Activated naive CD4-positive, alpha-beta T cell treated with anti-CD3 and anti-CD28 coated beads for 36 hours (primary cell): Measurements from ENCODE around the gene PXK. TPM values are rescaled to one million over a fixed set of nuclear protein-coding genes. Genes with fewer than 3 reads are reported as not detected.
"Not testable (repeated sequence)": the region's sequence is repeated elsewhere in the genome, so short reads cannot be mapped to it uniquely, and the experiment has no call there.

Experiments used
- CTCF ChIA-PET: fragments of 350-600 bp; sonication (Branson Sonifier 250); formaldehyde crosslinking; loops from one replicate; lab custom pipeline; 2021; ENCODE audit warnings: antibody characterized with exemption; lab: Charles Lee
- DNase-seq: peaks from one replicate; pipeline ENCODE4 v3.0.0-alpha.2; 2020
- H3K27ac Mint-ChIP-seq: one replicate; pipeline ENCODE4 v1.8.0; 2021; ENCODE audit warnings: mild to moderate bottlenecking, mixed read lengths
- H3K27me3 Mint-ChIP-seq: one replicate; pipeline ENCODE4 v1.8.0; 2021; ENCODE audit warnings: low read depth, mixed read lengths
- H3K36me3 Mint-ChIP-seq: one replicate; pipeline ENCODE4 v1.8.0; 2021; ENCODE audit warnings: low read depth, mixed read lengths
- H3K4me1 Mint-ChIP-seq: one replicate; pipeline ENCODE4 v1.8.0; 2021; ENCODE audit warnings: low read depth, mixed read lengths
- H3K4me3 Mint-ChIP-seq: one replicate; pipeline ENCODE4 v1.8.0; 2021; ENCODE audit warnings: mild to moderate bottlenecking, moderate library complexity, mixed read lengths
- H3K9me3 Mint-ChIP-seq: one replicate; pipeline ENCODE4 v1.8.0; 2021; ENCODE audit warnings: mixed read lengths
- intact Hi-C: fragments of 100-400 bp; cut with micrococcal nuclease; formaldehyde crosslinking; loops from one replicate; pipeline ENCODE4 v1.15.1; 2023
- total RNA-seq, 2 experiments: library from RNA; stranded (reverse); gene quantifications; one replicate each; pipeline ENCODE4 v1.2.3, GENCODE V29; 2021

Gene PXK
- 10 to 100 TPM; 44.7 to 46.1 TPM for total RNA-seq

DNA sequence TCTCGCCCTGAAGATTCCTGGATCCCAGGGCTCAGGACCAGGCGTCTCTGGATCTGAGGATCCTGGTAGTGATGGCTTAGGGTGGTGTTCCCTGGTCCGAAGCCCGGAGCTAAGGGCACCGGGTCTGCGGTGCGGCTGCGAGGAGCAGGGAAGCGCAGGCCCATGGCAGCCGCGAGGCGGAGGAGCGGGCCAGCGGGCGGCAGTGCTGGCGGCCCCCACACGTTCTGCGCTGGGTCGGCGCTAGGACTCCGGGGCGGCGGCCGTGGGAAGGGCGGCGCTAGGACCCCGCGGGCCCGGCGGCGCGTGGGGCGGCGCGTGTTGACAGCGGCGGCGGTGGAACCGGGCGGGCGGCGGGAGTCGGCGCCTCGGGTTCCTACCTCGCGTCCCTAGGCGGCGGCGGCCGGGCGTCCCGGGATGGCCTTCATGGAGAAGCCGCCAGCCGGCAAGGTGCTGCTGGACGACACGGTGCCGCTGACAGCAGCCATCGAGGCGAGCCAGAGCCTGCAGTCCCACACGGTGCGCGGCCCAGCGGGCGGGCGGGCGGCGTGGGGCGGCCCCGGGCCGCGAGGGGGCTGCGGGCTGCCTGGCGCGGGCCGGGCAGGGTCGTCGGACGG, at the start of gene PXK:
PXK (plus strand) TSS at position 318 of the 614 bp plus-strand sequence; CDS start at position 415, 97 bp downstream.
- CTCF ChIA-PET = interaction anchor here (0.7 to 4.8 kb wide), 6 partner anchors 8 to 852 kb away, joined by 3 to 22 read pairs (median 4); partner anchors contain the start of genes HTD2, KCTD6 and RPP14
- peak within 1 kb of the TSS; percentile 91 for H3K27ac Mint-ChIP-seq
- no peaks in the 10 kb centered on the region for H3K9me3 Mint-ChIP-seq
- H3K4me3 Mint-ChIP-seq = peak within 1 kb of the TSS; percentile 100
- H3K36me3 Mint-ChIP-seq = peaks cover 12% of the 10 kb centered on the region
- intact Hi-C loops = loop anchor here (1.0 to 2.0 kb wide), 7 partner anchors 14 to 200 kb away; partner anchors contain the start of genes HTD2, KCTD6 and RPP14
- DNase-seq = peak; percentile 77
- H3K27me3 Mint-ChIP-seq = no peaks in the 10 kb centered on the region
- peaks cover 28% of the 10 kb centered on the region for H3K4me1 Mint-ChIP-seq

DNA sequence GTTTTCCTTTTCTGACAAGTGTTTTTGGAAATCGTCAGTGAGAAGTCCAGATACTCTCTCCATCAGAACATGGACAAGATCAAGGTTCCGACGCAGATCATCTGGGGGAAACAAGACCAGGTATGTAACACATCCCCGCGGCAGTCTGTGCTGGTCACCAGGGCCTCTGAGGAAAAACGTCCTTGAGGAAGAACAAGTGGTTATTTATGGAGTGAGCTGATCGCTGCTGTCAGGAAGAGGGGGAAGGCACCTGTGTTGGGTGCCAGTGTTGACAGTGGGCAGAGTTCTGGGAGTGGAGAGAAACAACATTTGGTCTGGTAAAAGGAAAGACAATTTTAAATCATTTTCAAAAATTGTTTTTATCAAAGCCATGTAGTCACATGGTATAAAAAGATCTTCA, 47.4 kb upstream of the PXK start:
- H3K4me1 Mint-ChIP-seq = no peaks in the 10 kb centered on the region
- no peak overlapping the region for H3K27ac Mint-ChIP-seq
- no peak overlapping the region for H3K4me3 Mint-ChIP-seq
- intact Hi-C loops = no loop called here
- H3K27me3 Mint-ChIP-seq = no peaks in the 10 kb centered on the region
- no peaks in the 10 kb centered on the region for H3K9me3 Mint-ChIP-seq
- DNase-seq = no peak
- CTCF ChIA-PET = interaction anchor here (0.8 to 1.0 kb wide), 3 partner anchors 11 to 118 kb away, joined by 3 read pairs; no protein-coding TSS in a partner anchor
- H3K36me3 Mint-ChIP-seq = peaks cover 2% of the 10 kb centered on the region

DNA sequence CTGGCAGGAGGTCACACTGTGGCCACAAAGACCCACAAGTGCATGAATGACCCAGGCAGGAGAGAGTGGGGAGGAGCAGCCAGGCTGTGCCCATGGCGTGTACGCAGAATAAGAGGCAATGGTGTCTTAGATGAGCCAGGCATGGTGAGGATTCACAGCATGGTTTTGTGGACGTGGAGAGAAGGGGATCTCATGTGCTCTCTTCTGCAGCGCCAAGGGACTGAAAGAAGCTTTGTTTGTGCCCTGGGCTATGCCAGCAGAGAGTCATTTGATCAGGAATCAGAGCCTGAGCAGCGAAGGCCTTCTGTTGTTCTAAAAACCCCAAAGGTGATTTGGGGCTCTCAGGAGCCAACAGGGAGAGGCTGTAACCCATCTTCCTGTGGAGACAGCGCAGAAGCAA, 45.3 kb upstream of the PXK start:
- Mint-ChIP-seq H3K4me3 (no peak overlapping the region), H3K9me3 (no peaks in the 10 kb centered on the region), H3K4me1 (no peaks in the 10 kb centered on the region), H3K36me3 (peaks cover 2% of the 10 kb centered on the region), H3K27ac (no peak overlapping the region), H3K27me3 (no peaks in the 10 kb centered on the region)
- CTCF ChIA-PET = no interaction called here
- no peak for DNase-seq
- intact Hi-C loops = no loop called here

DNA sequence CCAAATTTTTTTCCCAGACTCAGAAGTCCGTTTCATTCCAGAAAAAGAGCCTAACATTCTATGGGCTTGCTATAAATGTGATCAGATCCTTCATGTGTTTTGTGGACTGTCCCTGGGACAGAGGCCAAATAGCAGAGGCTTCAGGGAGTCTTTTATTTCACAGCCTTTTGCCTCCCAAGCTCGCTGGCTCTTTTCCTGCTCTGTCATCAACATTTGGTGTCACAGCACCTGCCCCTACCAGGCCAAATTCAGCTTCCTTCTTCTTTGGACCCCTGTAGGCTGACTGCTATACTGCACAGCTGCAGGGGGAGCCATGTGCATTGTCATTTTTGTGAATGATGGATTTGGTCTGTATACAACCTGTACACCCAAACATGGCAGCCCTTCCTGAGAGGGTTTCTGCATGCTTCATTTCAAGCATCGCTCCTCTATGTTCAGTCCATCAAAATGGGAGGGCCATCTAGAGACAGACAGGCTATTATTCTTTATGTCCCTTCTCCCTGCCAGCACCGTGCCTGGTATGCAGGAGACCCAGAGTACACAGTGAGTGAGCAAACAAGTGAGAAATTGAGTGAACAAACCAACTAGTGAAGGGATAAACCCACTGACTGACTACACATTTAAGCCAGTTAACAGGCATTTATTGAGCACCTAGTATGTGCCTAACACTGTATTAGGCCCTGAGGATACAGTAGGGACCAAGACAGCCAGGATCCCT, 44.5 kb upstream of the PXK start:
- peaks cover 5% of the 10 kb centered on the region for H3K36me3 Mint-ChIP-seq
- no peak overlapping the region for H3K4me3 Mint-ChIP-seq
- no peaks in the 10 kb centered on the region for H3K9me3 Mint-ChIP-seq
- no peak for DNase-seq
- H3K4me1 Mint-ChIP-seq = no peaks in the 10 kb centered on the region
- CTCF ChIA-PET = no interaction called here
- intact Hi-C loops = no loop called here
- no peaks in the 10 kb centered on the region for H3K27me3 Mint-ChIP-seq
- H3K27ac Mint-ChIP-seq = no peak overlapping the region

DNA sequence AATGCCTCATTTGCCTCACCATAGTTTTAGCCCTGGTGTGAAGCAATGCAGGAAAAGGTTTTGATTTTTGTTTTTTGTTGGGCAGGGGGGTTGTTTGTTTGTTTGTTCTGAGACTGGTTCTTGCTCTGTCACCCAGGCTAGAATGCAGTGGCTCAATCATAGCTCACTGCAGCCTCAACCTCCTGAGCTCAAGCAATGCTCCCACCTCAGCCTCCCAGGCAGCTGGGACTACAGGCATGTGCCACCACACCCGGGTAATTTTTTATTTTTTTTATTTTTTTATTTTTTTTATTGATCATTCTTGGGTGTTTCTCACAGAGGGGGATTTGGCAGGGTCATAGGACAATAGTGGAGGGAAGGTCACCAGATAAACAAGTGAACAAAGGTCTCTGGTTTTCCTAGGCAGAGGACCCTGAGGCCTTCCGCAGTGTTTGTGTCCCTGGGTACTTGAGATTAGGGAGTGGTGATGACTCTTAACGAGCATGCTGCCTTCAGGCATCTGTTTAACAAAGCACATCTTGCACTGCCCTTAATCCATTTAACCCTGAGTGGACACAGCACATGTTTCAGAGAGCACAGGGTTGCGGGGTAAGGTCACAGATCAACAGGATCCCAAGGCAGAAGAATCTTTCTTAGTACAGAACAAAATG, 43.6 kb upstream of the PXK start:
- H3K4me1 Mint-ChIP-seq, H3K36me3 Mint-ChIP-seq, CTCF ChIA-PET, DNase-seq, H3K9me3 Mint-ChIP-seq, H3K27me3 Mint-ChIP-seq, H3K4me3 Mint-ChIP-seq, intact Hi-C loops, H3K27ac Mint-ChIP-seq: not testable (repeated sequence)

DNA sequence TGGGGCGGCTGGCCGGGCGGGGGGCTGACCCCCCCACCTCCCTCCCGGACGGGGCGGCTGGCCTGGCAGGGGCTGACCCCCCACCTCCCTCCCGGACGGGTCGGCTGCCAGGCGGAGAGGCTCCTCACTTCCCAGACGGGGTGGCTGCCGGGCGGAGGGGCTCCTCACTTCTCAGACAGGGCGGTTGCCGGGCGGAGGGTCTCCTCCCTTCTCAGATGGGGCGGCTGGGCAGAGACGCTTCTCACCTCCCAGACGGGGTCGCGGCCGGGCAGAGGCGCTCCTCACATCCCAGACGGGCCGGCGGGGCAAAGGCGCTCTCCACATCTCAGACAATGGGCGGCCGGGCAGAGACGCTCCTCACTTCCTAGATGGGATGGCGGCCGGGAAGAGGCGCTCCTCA, 42.2 kb upstream of the PXK start:
- DNase-seq, CTCF ChIA-PET, H3K4me3 Mint-ChIP-seq, intact Hi-C loops, H3K27me3 Mint-ChIP-seq, H3K9me3 Mint-ChIP-seq, H3K36me3 Mint-ChIP-seq, H3K27ac Mint-ChIP-seq, H3K4me1 Mint-ChIP-seq: not testable (repeated sequence)

DNA sequence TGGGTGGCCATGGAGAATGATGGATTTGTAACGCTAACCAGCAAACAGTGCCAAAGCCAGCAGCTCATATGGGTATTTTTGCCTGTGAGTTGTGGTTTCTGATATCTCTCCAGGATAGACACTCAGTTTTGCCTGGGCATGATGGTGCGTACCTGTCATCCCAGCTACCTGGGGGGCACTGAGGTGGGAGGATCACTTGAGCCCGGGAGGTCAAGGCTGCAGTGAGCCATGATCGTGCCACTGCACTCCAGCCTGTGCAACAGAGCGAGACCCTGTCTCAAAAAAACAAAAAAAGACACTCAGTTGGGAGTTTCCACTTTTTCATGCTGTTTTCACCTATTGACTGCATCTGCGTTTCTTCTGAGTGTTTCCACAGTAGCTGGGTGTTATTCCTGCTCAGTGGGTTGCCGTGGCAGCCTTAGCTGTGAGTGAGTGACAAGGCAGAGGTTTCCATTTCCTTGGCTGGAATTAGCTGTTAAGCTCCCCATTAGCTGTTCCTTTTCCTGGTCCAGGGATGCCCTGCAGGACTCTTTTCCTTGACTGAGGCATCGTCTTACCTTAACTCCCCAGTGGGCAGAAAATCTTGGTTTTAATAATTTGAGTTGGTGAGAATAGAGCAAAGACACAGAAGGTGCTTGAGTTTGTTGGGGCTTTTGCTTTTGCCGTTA, 40.9 kb upstream of the PXK start:
- Mint-ChIP-seq H3K27me3 (no peaks in the 10 kb centered on the region), H3K9me3 (no peaks in the 10 kb centered on the region), H3K4me3 (no peak overlapping the region), H3K36me3 (peaks cover 3% of the 10 kb centered on the region), H3K27ac (no peak overlapping the region), H3K4me1 (no peaks in the 10 kb centered on the region)
- no peak for DNase-seq
- CTCF ChIA-PET = interaction anchor here (0.9 kb wide), 1 partner anchor 14 kb away, joined by 5 read pairs; the partner anchor contains the start of genes HTD2 and RPP14
- intact Hi-C loops = no loop called here

DNA sequence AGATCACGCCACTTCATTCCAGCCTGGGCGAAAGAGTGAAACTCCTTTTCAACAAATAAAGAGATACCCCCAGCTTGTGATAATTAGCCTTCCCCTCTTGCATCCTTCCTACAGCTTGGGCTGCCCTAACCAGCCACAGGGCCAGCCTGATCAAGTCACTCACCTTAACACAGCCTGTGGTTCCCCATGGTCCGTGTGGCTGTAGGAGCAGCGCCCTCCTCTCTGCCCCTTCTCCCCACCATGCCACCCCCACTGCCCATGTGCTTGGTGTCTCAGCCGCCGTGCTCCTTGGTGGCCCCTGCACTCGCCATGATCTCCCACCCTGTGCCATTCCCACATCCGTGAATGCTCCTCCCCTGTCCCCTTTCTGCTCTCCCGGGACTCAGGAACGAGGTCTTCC, 39.8 kb upstream of the PXK start:
- no peaks in the 10 kb centered on the region for H3K4me1 Mint-ChIP-seq
- no peak overlapping the region for H3K27ac Mint-ChIP-seq
- intact Hi-C loops = no loop called here
- CTCF ChIA-PET = no interaction called here
- no peaks in the 10 kb centered on the region for H3K9me3 Mint-ChIP-seq
- H3K4me3 Mint-ChIP-seq = no peak overlapping the region
- peaks cover 3% of the 10 kb centered on the region for H3K36me3 Mint-ChIP-seq
- no peaks in the 10 kb centered on the region for H3K27me3 Mint-ChIP-seq
- no peak for DNase-seq

DNA sequence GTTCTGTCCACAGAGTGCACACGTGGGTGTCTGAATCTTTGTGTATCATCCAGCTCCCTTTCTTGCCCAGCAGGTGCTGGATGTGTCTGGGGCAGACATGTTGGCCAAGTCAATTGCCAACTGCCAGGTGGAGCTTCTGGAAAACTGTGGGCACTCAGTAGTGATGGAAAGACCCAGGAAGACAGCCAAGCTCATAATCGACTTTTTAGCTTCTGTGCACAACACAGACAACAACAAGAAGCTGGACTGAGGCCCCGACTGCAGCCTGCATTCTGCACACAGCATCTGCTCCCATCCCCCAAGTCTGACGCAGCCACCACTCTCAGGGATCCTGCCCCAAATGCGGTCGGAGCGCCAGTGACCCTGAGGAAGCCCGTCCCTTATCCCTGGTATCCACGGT, 39.2 kb upstream of the PXK start:
- CTCF ChIA-PET = interaction anchor here (1.0 kb wide), 1 partner anchor 13 kb away, joined by 3 read pairs; the partner anchor contains the start of gene HTD2
- no peak overlapping the region for H3K4me3 Mint-ChIP-seq
- intact Hi-C loops = no loop called here
- peaks cover 3% of the 10 kb centered on the region for H3K27me3 Mint-ChIP-seq
- no peaks in the 10 kb centered on the region for H3K9me3 Mint-ChIP-seq
- H3K27ac Mint-ChIP-seq = no peak overlapping the region
- no peak for DNase-seq
- peaks cover 3% of the 10 kb centered on the region for H3K36me3 Mint-ChIP-seq
- H3K4me1 Mint-ChIP-seq = no peaks in the 10 kb centered on the region

DNA sequence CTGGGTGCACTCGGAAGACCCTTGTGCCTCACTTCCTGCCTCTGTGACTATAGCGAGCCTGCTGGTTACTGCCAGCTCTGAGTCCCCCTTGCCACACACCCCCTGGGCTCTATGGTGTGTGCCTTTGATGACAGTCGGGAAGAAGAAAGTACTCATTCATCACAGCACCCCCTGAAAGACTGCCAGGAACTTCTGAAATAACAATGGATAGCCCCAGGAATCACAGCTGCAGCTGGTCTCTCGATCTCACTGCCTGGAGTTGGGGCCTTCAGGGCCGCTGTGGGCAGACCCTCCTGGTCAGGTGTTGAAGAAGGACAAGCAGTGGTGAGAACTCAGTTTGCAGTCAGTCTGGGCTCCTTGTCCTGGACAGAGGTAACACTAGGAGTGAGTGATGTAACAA, 36.4 kb upstream of the PXK start:
- Mint-ChIP-seq H3K27ac (no peak overlapping the region), H3K27me3 (peaks cover 15% of the 10 kb centered on the region), H3K4me3 (no peak overlapping the region), H3K9me3 (no peaks in the 10 kb centered on the region), H3K4me1 (no peaks in the 10 kb centered on the region), H3K36me3 (peaks cover 3% of the 10 kb centered on the region)
- CTCF ChIA-PET = interaction anchor here (1.1 to 1.7 kb wide), 2 partner anchors 10 to 12 kb away, joined by 3 to 7 read pairs; partner anchors contain the start of genes HTD2 and RPP14
- intact Hi-C loops = no loop called here
- no peak for DNase-seq

DNA sequence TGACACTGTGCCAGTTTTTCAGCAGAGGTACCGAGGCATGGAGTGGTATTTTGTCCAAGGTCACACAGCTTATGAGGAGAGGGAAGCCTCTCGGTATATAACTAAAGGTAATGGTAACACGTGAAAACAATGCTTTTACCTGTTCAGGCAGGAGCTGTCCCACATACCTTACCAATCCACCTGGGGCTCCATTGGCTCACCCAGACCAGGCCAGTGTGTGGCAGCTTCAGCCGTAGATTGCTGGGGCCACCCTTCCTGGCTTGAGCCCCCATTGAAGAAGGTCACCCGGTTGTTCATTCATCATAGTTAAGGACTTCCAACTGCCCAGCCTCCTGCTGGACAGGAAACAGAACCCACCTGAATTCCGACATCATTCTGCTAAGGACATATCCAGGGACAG, 35.8 kb upstream of the PXK start:
- CTCF ChIA-PET = interaction anchor here (0.9 to 1.7 kb wide), 3 partner anchors 9 to 118 kb away, joined by 3 to 7 read pairs (median 7); partner anchors contain the start of genes HTD2 and RPP14
- peaks cover 2% of the 10 kb centered on the region for H3K9me3 Mint-ChIP-seq
- intact Hi-C loops = no loop called here

DNA sequence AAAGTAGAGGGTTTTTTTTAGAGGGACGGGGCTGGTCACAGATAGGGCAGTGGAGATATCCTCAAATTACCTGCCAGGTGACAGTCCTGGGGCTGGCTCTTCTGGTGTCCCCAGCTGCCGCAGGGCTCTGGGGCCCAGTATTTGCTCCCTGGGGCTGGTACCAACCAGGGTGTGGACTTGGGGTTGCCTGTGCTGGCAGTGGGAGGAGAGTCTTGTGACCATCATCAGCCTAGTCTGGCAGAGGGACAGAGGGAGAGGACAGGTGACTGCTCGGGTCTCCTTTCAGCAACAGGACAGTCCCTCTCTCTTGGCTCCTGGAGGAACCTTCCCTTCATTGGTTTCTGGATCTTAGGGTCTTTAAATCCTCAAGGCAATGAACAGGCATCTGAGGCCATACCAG, 34.5 kb upstream of the PXK start:
- no peak for DNase-seq
- Mint-ChIP-seq H3K9me3 (peaks cover 2% of the 10 kb centered on the region), H3K27me3 (peaks cover 18% of the 10 kb centered on the region), H3K4me1 (no peaks in the 10 kb centered on the region), H3K36me3 (peaks cover under 1% of the 10 kb centered on the region), H3K4me3 (no peak overlapping the region), H3K27ac (no peak overlapping the region)
- intact Hi-C loops = no loop called here
- CTCF ChIA-PET = interaction anchor here (1.0 to 5.5 kb wide), 3 partner anchors 82 to 120 kb away, joined by 5 to 31 read pairs (median 7); no protein-coding TSS in a partner anchor

More for the DNA sequence above, 35.8 kb upstream of the PXK start:
- H3K4me3 Mint-ChIP-seq = no peak overlapping the region
- H3K27me3 Mint-ChIP-seq = peaks cover 16% of the 10 kb centered on the region
- peaks cover 3% of the 10 kb centered on the region for H3K36me3 Mint-ChIP-seq
- H3K4me1 Mint-ChIP-seq = no peaks in the 10 kb centered on the region
- H3K27ac Mint-ChIP-seq = no peak overlapping the region
- no peak for DNase-seq
